Calu3 (cell line): ENCODE results near the gene MAN1C1. TPM values are rescaled to one million over a fixed set of nuclear protein-coding genes. Genes with fewer than 3 reads are reported as not detected.

ENCODE experiments used
- BruUV-seq: library from RNA; stranded (reverse); fragments of 400-500 nt; replicated peaks from 2 replicates; lab custom pipeline; 2021; lab: Mats Ljungman, UMichigan
- CTCF ChIA-PET: fragments of 300-600 bp; sonication (Branson Sonifier 250); formaldehyde crosslinking; loops from one replicate; lab custom pipeline; 2022; ENCODE audit warnings: antibody characterized with exemption; lab: Charles Lee
- DNase-seq: peaks from one replicate; pipeline ENCODE4 v3.0.0; 2022
- H3K27ac Mint-ChIP-seq: one replicate; pipeline ENCODE4 v1.8.0; 2022; ENCODE audit warnings: mixed read lengths; ENCODE audit not compliant: unreplicated experiment
- H3K27me3 Mint-ChIP-seq: one replicate; pipeline ENCODE4 v1.8.0; 2022; ENCODE audit warnings: mixed read lengths; ENCODE audit not compliant: unreplicated experiment
- H3K36me3 Mint-ChIP-seq: one replicate; pipeline ENCODE4 v1.8.0; 2022; ENCODE audit warnings: mild to moderate bottlenecking, moderate library complexity, mixed read lengths; ENCODE audit not compliant: insufficient read depth, unreplicated experiment
- H3K4me1 Mint-ChIP-seq: one replicate; pipeline ENCODE4 v1.8.0; 2022; ENCODE audit warnings: mild to moderate bottlenecking, low read depth, mixed read lengths; ENCODE audit not compliant: unreplicated experiment
- H3K4me3 Mint-ChIP-seq: one replicate; pipeline ENCODE4 v1.8.0; 2022; ENCODE audit warnings: mild to moderate bottlenecking, low read depth, moderate library complexity, mixed read lengths; ENCODE audit not compliant: unreplicated experiment
- H3K9me3 Mint-ChIP-seq: one replicate; pipeline ENCODE4 v1.8.0; 2022; ENCODE audit warnings: low read depth, mixed read lengths; ENCODE audit not compliant: unreplicated experiment
- CTCF ChIP-seq: fragments of 200-600 bp; IDR thresholded peaks from one replicate; pipeline ENCODE4 v1.8.0; 2022; ENCODE audit warnings: antibody characterized with exemption; ENCODE audit not compliant: unreplicated experiment
- intact Hi-C: fragments of 100-400 bp; cut with micrococcal nuclease; formaldehyde crosslinking; loops from one replicate; pipeline ENCODE4 v1.10.0; 2022; ENCODE audit not compliant: unreplicated experiment
- total RNA-seq: library from RNA; stranded (reverse); gene quantifications from 2 replicates; pipeline ENCODE4 v1.2.3, GENCODE V29; 2022

The MAN1C1 gene
- total RNA-seq, 1 experiment from 2014 or later, result 0.14 TPM

- no peak for DNase-seq
- no peak overlapping the region for H3K27ac Mint-ChIP-seq
- CTCF ChIA-PET, result no interaction called here
- no peak for TF ChIP-seq CTCF
- no peaks in the 10 kb centered on the region for H3K9me3 Mint-ChIP-seq
- BruUV-seq, result no TSS peak
- intact Hi-C loops, result loop anchor here (5.0 kb wide), 1 partner anchor 186 kb away; no protein-coding TSS in a partner anchor
- H3K27me3 Mint-ChIP-seq, result peaks cover 83% of the 10 kb centered on the region
- no peak overlapping the region for H3K4me3 Mint-ChIP-seq
- no peaks in the 10 kb centered on the region for H3K4me1 Mint-ChIP-seq
- no peaks in the 10 kb centered on the region for H3K36me3 Mint-ChIP-seq
These were observed 5.6 kb upstream of the MAN1C1 start for GRCh38 chr1:25610822-25611630.

- Mint-ChIP-seq H3K4me3 (no peak overlapping the region), H3K27me3 (peaks cover 75% of the 10 kb centered on the region), H3K4me1 (no peaks in the 10 kb centered on the region), H3K36me3 (no peaks in the 10 kb centered on the region), H3K9me3 (no peaks in the 10 kb centered on the region), H3K27ac (no peak overlapping the region)
- intact Hi-C loops, result loop anchor here (5.0 kb wide), 1 partner anchor 185 kb away; no protein-coding TSS in a partner anchor
- CTCF ChIA-PET, result no interaction called here
- no peak for DNase-seq
- TF ChIP-seq CTCF, result no peak
- BruUV-seq, result no TSS peak
These were observed 4.7 kb upstream of the MAN1C1 start for GRCh38 chr1:25611843-25612242.

GRCh38 chr1:25612421-25612820 lies 4.2 kb upstream of the MAN1C1 start:
- Mint-ChIP-seq H3K27me3 (peaks cover 69% of the 10 kb centered on the region), H3K9me3 (no peaks in the 10 kb centered on the region), H3K4me1 (no peaks in the 10 kb centered on the region), H3K4me3 (no peak overlapping the region), H3K36me3 (no peaks in the 10 kb centered on the region), H3K27ac (no peak overlapping the region)
- no TSS peak for BruUV-seq
- no peak for DNase-seq
- intact Hi-C loops, result loop anchor here (5.0 kb wide), 1 partner anchor 185 kb away; no protein-coding TSS in a partner anchor
- no peak for TF ChIP-seq CTCF
- CTCF ChIA-PET, result interaction anchor here (0.7 kb wide), 1 partner anchor 39 kb away, joined by 6 read pairs; no protein-coding TSS in a partner anchor

- intact Hi-C loops, result loop anchor here (5.0 kb wide), 1 partner anchor 184 kb away; no protein-coding TSS in a partner anchor
These were observed 3.5 kb upstream of the MAN1C1 start for GRCh38 chr1:25613091-25613490.

More at GRCh38 chr1:25613091-25613490, 3.5 kb upstream of the MAN1C1 start:
- DNase-seq, result no peak
- Mint-ChIP-seq H3K9me3 (no peaks in the 10 kb centered on the region), H3K27me3 (peaks cover 70% of the 10 kb centered on the region), H3K4me1 (no peaks in the 10 kb centered on the region), H3K27ac (no peak overlapping the region), H3K36me3 (peaks cover under 1% of the 10 kb centered on the region), H3K4me3 (no peak overlapping the region)
- CTCF ChIA-PET, result interaction anchor here (0.6 to 0.7 kb wide), 2 partner anchors 40 to 172 kb away, joined by 3 to 6 read pairs; no protein-coding TSS in a partner anchor
- TF ChIP-seq CTCF, result no peak
- BruUV-seq, result no TSS peak
